HG03354 (cell line): ENCODE results near the gene TCF4.

Source experiments
- ATAC-seq: cut with Tn5 transposase; IDR thresholded peaks from one replicate; pipeline ENCODE4 v1.9.1; 2021; ENCODE audit warnings: mild to moderate bottlenecking; ENCODE audit not compliant: unreplicated experiment, poor library complexity, severe bottlenecking

Gene TCF4

DNA sequence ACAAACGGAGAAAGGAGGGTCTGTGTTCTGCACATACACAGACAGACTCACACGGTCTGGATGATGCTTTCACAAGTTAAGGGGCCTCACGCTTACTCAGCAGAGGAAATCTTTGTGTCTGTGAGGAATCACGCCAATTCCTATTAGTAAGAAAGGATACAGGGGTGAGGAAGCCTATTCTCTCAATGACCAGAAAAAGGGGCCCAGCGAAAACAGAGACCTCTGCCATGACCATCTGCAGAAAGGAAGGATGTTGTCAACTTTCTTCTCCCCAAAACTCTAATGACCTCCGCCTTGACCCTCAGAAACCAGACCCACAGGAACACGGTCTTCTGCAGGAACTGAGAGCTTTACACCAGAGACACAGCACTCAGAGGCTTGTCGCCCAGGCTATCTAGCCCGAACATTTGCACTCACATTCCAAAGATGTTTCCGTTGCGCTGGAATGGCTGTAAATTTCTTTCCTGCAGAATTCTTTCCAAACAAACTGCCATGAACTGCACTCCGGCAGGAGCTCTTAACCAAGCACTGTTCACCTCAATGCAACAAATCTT, 186.3 kb downstream of the TCF4 start:
- no peak for ATAC-seq

DNA sequence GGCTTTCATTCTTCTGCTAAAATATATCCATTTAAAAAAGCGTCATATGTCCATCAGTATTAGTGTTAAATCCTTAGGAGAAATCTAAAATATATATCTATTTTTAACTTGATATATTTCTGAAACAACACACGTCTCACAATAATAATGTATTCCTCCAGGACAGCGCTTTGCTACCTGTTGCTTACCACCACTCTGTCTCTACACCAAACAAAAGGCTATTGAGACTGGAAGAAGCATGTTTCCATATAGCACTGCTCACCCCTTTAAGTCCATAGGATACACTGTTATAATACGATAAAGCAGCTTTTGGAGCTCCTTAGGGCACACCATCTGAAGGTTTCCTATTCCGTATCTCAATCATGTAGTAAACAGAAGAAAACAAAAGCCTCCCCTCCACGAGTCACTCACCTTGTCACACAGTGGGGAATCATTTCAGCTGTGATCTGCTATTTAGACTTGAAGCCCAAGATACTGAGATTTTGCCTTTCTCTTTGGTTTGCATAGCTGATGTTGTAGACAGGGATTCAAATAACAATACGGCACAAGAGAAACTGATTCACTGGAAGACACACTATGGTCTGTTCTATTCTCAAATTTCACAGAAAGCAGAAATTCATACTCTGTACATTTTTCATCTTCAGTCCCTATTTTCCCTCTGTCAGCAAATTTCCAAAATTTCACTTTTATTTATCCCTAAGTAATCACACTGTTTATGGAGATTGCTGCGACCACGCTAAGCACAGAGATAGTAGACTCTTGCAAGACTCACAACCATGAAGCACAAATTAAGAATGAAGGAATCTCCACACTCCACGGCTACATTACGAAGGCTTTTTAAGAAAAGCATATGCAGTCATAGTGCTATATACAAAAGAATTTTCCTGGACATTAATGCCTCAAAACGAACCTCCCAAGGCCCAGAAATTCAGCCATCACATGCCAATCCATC, 187.1 kb downstream of the TCF4 start:
- no peak for ATAC-seq

- no peak for ATAC-seq
Observed at GRCh38 chr18:55400081-55400480, 187.9 kb downstream of the TCF4 start.

DNA sequence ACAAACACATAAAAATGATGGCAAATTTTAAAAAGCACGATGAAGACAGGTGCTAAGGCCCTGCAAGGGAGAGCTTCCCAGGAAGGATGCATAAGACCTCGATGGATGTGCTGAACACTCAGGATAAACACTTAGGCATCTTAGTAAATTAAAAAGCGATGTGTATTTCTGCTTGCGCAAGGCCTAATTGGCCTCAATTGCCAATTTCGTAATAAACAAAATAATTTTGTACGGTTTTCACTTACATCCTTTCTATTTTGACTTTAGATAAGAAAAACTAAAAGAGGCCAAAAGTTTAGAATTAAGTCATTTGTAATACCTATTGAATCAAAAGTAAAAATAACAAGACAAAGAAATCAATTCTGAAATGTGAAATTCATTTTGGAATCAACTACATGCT, 189.1 kb downstream of the TCF4 start:
- no peak for ATAC-seq

DNA sequence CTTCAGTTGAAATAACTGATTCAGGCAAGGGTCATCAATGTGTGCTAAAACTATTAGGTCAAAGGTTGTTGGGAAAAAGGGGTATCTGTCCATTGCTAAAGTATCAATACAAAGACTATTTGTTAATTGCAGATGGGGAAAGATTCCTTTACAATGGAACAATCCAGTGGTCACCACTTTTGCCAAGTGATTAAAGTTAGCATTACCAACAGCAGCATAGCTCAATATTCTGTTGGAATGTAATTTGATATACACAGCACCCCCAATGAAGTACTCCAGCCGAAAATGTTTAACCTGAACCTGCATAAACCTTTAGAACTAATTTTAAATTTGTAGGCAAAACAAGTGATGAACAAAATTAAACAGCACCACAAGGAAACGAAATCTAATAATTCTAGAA, 191.0 kb downstream of the TCF4 start:
- ATAC-seq: no peak

DNA sequence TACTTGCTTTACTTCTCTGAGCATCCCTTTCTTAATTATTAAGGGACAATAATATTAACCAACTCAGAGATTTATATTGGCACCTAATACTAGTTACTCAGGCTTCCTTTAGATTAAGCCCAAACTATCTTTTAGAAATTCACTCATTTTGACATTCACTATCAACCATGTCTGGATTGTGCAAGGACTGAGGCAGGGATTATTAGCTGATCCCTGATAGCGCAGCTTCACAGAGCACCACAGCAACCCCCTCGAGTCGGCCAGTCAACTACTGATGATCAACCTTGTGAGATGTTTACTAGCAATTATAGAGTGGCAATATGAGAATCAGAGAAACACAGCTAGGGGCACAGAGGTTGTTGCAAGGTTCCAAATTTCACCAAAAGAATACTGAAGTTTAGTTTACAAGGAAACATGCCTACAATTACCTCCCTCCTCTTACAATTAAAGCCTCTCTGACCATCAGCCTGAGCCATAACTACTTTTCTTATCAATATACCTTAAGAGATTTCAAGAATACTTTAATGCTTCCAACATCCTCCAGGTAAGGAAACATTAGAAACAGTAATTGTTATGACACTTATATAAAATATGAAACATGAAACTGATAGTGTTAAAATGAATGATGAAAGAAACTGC, 191.6 kb downstream of the TCF4 start:
- no peak for ATAC-seq

GRCh38 chr18:55395799-55396198, 192.2 kb downstream of the TCF4 start:
- ATAC-seq: no peak

DNA sequence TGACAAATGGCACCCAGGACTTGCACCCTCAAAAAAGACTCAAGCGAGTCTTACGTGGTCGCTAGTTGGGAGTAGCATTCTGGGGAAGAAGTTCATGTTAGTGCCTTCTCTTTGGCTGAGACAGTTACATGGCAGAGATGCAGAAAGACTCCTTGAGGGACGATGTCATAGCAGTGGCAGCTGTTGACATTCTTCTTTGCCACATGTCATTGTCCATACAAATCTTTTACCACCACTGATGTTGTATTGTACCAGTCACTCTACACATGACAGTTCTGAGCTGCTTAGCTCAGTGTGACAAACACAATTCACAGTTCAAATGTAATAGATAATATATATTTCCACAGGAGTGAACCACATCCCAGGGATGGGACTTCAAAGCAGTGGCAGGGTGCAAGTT, 197.1 kb downstream of the TCF4 start:
- ATAC-seq: no peak

DNA sequence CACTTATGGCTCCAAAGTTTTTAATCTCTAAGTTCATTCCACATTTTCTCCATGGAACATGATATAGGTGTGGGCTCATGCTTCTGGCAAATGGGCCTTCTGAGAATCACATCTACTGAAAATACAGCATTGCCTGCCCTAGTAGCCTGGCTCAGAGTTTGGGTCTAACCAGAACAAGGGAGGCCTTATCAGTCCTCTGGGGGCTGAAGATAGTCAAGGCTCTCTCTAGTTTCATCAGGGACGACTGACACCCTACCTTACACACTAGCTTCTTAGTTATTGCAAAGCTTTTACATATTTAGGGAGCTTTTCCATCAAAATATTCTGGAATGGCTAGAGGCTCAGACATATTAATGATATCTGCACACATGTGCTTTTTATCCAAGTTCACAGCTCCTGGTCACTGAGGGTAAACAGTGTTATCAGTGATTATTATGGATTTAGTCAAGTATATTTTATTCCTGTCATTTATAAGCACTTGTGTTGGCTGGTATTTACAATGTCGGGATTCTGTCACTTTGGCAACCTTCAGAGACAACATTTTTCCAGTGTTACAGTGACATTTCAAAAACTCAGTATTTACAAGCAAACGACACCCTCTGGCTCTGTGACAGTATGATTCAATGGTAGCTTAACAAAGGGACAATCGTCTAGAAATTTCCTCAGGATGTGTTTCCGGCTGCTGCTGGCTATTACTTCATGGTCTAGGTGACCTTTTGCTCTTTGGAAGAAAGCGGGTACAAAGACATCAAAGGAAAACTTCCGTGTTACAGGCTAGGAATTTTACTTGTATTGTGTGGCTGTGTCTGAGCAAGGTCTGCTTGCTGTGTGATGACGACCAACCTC, 200.6 kb downstream of the TCF4 start:
- no peak for ATAC-seq

- ATAC-seq: no peak
Observed at GRCh38 chr18:55386545-55386944, 201.4 kb downstream of the TCF4 start.

- ATAC-seq: no peak
Observed at GRCh38 chr18:55385770-55386169, 202.2 kb downstream of the TCF4 start.

GRCh38 chr18:55384551-55385275, 203.3 kb downstream of the TCF4 start:
- no peak for ATAC-seq

GRCh38 chr18:55384115-55384514, 203.9 kb downstream of the TCF4 start:
- ATAC-seq: no peak

- ATAC-seq: no peak
Observed at GRCh38 chr18:55382277-55382805, 205.7 kb downstream of the TCF4 start.

GRCh38 chr18:55381277-55381676, 206.7 kb downstream of the TCF4 start:
- ATAC-seq: no peak

GRCh38 chr18:55380589-55380988, 207.4 kb downstream of the TCF4 start:
- no peak for ATAC-seq

- ATAC-seq: peak; percentile 95
Observed at GRCh38 chr18:55376387-55376786, 211.6 kb downstream of the TCF4 start.

DNA sequence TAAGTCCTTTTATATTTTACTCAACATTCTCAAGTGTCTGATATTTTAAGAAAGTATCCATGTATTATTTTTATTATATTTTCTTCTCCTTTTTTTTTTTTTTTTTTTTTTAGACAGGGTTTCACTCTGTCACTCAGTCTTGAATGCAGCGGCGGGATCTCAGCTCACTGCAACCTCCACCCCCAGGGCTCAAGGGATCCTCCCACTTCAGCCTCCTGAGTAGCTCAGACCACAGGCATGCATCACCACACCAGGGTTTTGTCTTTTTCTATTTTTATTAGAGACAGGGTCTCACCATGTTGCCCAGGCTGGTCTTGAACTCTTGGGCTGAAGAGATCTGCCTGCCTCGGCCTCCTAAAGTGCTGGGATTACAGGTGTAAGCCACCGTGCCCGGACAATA, 212.1 kb downstream of the TCF4 start:
- ATAC-seq: peak; percentile 17

DNA sequence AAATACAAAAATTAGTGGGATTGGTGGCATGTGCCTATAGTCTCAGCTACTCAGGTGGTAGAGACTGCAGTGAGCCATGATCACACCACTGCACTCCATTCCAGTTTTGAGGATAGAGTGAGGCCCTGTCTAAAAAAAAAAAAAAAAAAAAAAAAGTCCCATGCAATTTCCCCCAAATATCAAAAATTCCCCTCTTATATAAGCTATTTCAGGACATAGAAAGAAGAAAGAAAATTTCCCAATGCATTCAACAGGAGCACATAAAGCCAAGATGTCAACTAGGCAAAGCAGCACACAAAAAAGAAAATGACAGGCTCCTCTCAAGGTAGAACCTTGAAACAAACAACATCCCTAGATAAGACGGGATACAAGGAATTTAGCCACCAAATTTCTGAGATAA, 213.3 kb downstream of the TCF4 start:
- no peak for ATAC-seq
